Stomach (tissue), 9 donors: ENCODE data around the gene STUM. TPM values are rescaled to one million over a fixed set of nuclear protein-coding genes. Genes with fewer than 3 reads are reported as not detected.

Source experiments
- DNase-seq, 2 donors: peaks; one replicate each; pipeline versions ENCODE4 v3.0.0 to v3.0.0-alpha.2; 2013 to 2019
- H3K27ac ChIP-seq, 5 donors: fragments of 200-600 bp in 4 of 5; sonication (generic) in 4 of 5; one replicate each; pipeline ENCODE4 v1.5.1; 2013 to 2019; ENCODE audit warnings: mild to moderate bottlenecking in 1 of 5, moderate library complexity in 1 of 5
- H3K27me3 ChIP-seq, 3 donors: fragments of 200-600 bp; sonication (generic); one replicate each; pipeline ENCODE4 v1.5.1; 2017 to 2019; ENCODE audit warnings: mixed run types in 1 of 3
- H3K36me3 ChIP-seq, 4 donors: fragments of 200-600 bp; sonication (generic); 1 replicate in 3 of 4; 2 replicates in 1 of 4; pipeline ENCODE4 v1.5.1; 2016 to 2019
- H3K4me1 ChIP-seq, 4 donors: fragments of 200-600 bp; sonication (generic); one replicate each; pipeline ENCODE4 v1.5.1; 2016 to 2019
- H3K4me3 ChIP-seq, 4 donors: fragments of 200-600 bp; sonication (generic) in 3 of 4; one replicate each; pipeline ENCODE4 v1.5.1; 2016 to 2019; ENCODE audit warnings: mild to moderate bottlenecking in 1 of 4
- H3K9me3 ChIP-seq, 4 donors: fragments of 200-600 bp; sonication (generic); one replicate each; pipeline ENCODE4 v1.5.1; 2016 to 2019
- CTCF ChIP-seq, 7 experiments: fragments of 450-650 bp in 4 of 7; fragments of 200-600 bp in 3 of 7; sonication (generic) in 3 of 7; IDR thresholded peaks; one replicate each; pipeline ENCODE4 v1.5.1; 2016 to 2019; ENCODE audit warnings: antibody characterized with exemption in 7 of 7, control low read depth in 2 of 7, mild to moderate bottlenecking in 1 of 7
- EP300 ChIP-seq: sonication (generic); formaldehyde crosslinking; IDR thresholded peaks from one replicate; pipeline ENCODE4 v1.6.1; 2017; ENCODE audit warnings: antibody characterized with exemption
- POLR2A ChIP-seq, 4 donors: fragments of 450-650 bp; IDR thresholded peaks; one replicate each; pipeline ENCODE4 v1.6.1; 2016; ENCODE audit warnings: antibody characterized with exemption in 4 of 4, control low read depth in 2 of 4, mild to moderate bottlenecking in 1 of 4, moderate library complexity in 1 of 4
- POLR2AphosphoS5 ChIP-seq, 3 donors: sonication (generic); formaldehyde crosslinking; IDR thresholded peaks; one replicate each; pipeline ENCODE4 v1.6.1; 2016; ENCODE audit warnings: antibody characterized with exemption in 3 of 3
- WGBS, 5 donors: extraction: QIAGEN DNeasy Blood & Tissue Kit in 3 of 5; methylation state at CpG; one replicate each; pipeline versions ENCODE4 v1.1.5 to v1.1.7; 2013 to 2018; 5-methylcytosine and 5-hydroxymethylcytosine counted together
- intact Hi-C: fragments of 100-400 bp; cut with DNase I; formaldehyde crosslinking; loops from one replicate; pipeline ENCODE4 v1.15.1; 2023; ENCODE audit warnings: low total_unique reads
- polyA plus RNA-seq, 3 donors: library from polyadenylated mRNA; stranded (reverse); fragments of 200-250 nt; gene quantifications; one replicate each; pipeline ENCODE4 v1.2.3, GENCODE V29; 2013
- total RNA-seq, 5 donors: library from RNA; depleted of rRNA; stranded (reverse); fragments of >200 nt; gene quantifications; one replicate each; pipeline versions ENCODE4 v1.1.0 to v1.2.3, GENCODE V29; 2014 to 2016
- donor health status: healthy with polysubstance abuse.
- donor health status: Bipolar disorder and iron deficiency.
- donor health status: healthy.

Gene STUM
- total and polyA plus RNA-seq, 8 donors = under 0.01 to 2.8 (median 1.5) TPM

- DNase-seq = no peak
- Histone ChIP-seq H3K4me1 (peaks cover 13 to 41% (median 27%) of the 10 kb centered on the region in 4 donors), H3K27me3 (no peaks in the 10 kb centered on the region), H3K4me3 (no peak overlapping the region), H3K9me3 (no peaks in the 10 kb centered on the region), H3K27ac (peak overlapping the region in 2 of 5 donors; percentile 15 to 52), H3K36me3 (peaks cover 23 to 35% (median 31%) of the 10 kb centered on the region in 4 donors)
- TF ChIP-seq POLR2A (IDR thresholded peaks at IDR 0.05) = no peak
- WGBS, 5 donors = 43 to 58% (median 47%) methylated on average over 7 to 11 of the region's 11 CpGs
- intact Hi-C loops = no loop called here
Measured at GRCh38 chr1:226650236-226650841, 101.8 kb downstream of the STUM start.

GRCh38 chr1:226651041-226651731 is 102.6 kb downstream of the STUM start:
- Histone ChIP-seq H3K36me3 (peaks cover 23 to 27% (median 25%) of the 10 kb centered on the region in 4 donors), H3K4me1 (peaks cover 21 to 47% (median 24%) of the 10 kb centered on the region in 4 donors), H3K9me3 (no peaks in the 10 kb centered on the region), H3K4me3 (no peak overlapping the region), H3K27me3 (no peaks in the 10 kb centered on the region), H3K27ac (peak overlapping the region in 2 of 5 donors; percentile 15 to 52)
- 88 to 95% (median 93%) methylated on average over 10 to 12 of the region's 12 CpGs for whole genome bisulfite sequencing, 5 donors
- TF ChIP-seq EP300 = no peak
- no peak for TF ChIP-seq POLR2A (IDR thresholded peaks at IDR 0.05)
- TF ChIP-seq CTCF (IDR thresholded peaks at IDR 0.05) = no peak
- no peak for TF ChIP-seq POLR2AphosphoS5 (IDR thresholded peaks at IDR 0.05)
- intact Hi-C loops = no loop called here
- no peak for DNase-seq

GRCh38 chr1:226651732-226652105 is 103.2 kb downstream of the STUM start:
- 73 to 92% (median 87%) methylated on average over 4 of the region's 4 CpGs for WGBS, 5 donors
- H3K27ac ChIP-seq = no peak overlapping the region
- peaks cover 18 to 52% (median 29%) of the 10 kb centered on the region in 4 donors for H3K4me1 ChIP-seq
- no peaks in the 10 kb centered on the region for H3K9me3 ChIP-seq
- H3K4me3 ChIP-seq = no peak overlapping the region
- H3K27me3 ChIP-seq = no peaks in the 10 kb centered on the region
- no peak for TF ChIP-seq POLR2AphosphoS5 (IDR thresholded peaks at IDR 0.05)
- no peak for TF ChIP-seq CTCF (IDR thresholded peaks at IDR 0.05)
- TF ChIP-seq EP300 = no peak
- TF ChIP-seq POLR2A (IDR thresholded peaks at IDR 0.05) = no peak
- DNase-seq = no peak
- peaks cover 18 to 22% (median 20%) of the 10 kb centered on the region in 4 donors for H3K36me3 ChIP-seq
- intact Hi-C loops = no loop called here

- no peak for DNase-seq
- Histone ChIP-seq H3K4me1 (peaks cover 18 to 61% (median 38%) of the 10 kb centered on the region in 4 donors), H3K4me3 (no peak overlapping the region), H3K27me3 (no peaks in the 10 kb centered on the region), H3K27ac (no peak overlapping the region), H3K9me3 (no peaks in the 10 kb centered on the region), H3K36me3 (peaks cover 9 to 13% (median 11%) of the 10 kb centered on the region in 4 donors)
- 82 to 93% (median 93%) methylated on average over 5 to 6 of the region's 6 CpGs for WGBS, 5 donors
- intact Hi-C loops = no loop called here
- TF ChIP-seq POLR2A (IDR thresholded peaks at IDR 0.05) = no peak
- no peak for TF ChIP-seq POLR2AphosphoS5 (IDR thresholded peaks at IDR 0.05)
- no peak for TF ChIP-seq CTCF (IDR thresholded peaks at IDR 0.05)
- TF ChIP-seq EP300 = no peak
Measured at GRCh38 chr1:226652613-226653012, 104.0 kb downstream of the STUM start.
